ENCODE measurements around the gene CRY2. TPM values are rescaled to one million over a fixed set of nuclear protein-coding genes. Genes with fewer than 3 reads are reported as not detected.

The CRY2 gene
- total RNA-seq, 1 donor, result 14.7 TPM

DNA sequence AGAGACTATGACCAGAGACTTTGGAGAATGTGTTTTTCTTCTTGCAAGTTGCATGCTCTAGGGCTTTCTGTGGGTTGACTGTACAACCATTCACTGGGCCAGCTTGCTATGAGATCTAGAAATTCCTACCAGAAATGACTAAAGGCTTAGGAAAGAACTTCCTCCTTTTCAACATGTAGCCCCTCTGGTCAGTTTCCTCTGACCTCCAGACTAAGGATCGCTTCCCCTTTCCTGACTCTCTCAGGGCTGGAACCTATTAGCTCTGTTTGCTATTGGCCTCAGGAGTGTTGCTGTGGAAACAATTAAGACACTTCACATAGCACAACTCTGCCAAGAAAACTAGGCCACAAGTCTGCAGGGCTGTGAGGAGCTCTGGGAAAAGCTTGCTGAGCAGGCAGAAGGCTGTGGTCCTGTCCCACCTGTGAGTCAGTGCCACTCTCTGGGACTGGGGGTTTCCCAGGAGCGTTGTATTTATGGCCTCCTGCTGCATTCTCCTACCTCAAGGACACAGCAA lies 10.7 kb downstream of the CRY2 start:
- H3K4me3 ChIP-seq (ENCODE audit: low read depth, low read length), result no peak overlapping the region
- TF ChIP-seq, protein P1, sequence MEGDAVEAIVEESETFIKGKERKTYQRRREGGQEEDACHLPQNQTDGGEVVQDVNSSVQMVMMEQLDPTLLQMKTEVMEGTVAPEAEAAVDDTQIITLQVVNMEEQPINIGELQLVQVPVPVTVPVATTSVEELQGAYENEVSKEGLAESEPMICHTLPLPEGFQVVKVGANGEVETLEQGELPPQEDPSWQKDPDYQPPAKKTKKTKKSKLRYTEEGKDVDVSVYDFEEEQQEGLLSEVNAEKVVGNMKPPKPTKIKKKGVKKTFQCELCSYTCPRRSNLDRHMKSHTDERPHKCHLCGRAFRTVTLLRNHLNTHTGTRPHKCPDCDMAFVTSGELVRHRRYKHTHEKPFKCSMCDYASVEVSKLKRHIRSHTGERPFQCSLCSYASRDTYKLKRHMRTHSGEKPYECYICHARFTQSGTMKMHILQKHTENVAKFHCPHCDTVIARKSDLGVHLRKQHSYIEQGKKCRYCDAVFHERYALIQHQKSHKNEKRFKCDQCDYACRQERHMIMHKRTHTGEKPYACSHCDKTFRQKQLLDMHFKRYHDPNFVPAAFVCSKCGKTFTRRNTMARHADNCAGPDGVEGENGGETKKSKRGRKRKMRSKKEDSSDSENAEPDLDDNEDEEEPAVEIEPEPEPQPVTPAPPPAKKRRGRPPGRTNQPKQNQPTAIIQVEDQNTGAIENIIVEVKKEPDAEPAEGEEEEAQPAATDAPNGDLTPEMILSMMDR (IDR thresholded peaks at IDR 0.05; ENCODE audit: insufficient read depth, low read depth, low read length), result no peak
- DNase-seq (ENCODE audit: low read depth), result peak; percentile 74

DNA sequence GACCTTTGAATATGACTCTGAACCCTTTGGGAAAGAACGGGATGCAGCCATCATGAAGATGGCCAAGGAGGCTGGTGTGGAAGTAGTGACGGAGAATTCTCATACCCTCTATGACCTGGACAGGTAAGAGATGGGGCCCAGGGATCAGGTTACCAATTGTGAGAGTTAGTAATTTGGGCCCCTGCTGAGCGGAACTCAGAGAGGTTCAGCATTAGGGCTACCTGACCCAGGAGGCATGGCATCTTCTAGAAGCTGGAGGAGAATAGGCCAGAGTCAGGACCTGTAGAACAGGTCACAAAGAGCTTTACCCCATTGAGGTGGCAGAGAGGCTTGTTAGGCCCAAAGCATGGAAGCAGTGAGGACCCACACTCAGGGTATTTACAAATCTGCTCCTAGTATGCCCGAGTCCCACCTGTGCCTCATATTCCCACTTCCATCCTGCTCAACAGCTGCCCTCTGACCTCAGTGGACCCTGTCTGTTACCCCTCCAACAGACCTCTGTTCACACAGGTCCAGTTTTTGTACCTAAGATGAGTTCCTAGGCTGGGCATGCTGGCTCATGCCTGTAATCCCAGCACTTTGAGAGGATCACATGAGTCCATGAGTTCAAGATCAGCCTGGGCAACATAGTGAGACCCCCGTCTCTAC lies 11.6 kb downstream of the CRY2 start:
- no peak overlapping the region for H3K4me3 ChIP-seq (ENCODE audit: low read depth, low read length)
- TF ChIP-seq, protein P1 (IDR thresholded peaks at IDR 0.05; ENCODE audit: insufficient read depth, low read depth, low read length), result no peak
- no peak for DNase-seq (ENCODE audit: low read depth)

DNA sequence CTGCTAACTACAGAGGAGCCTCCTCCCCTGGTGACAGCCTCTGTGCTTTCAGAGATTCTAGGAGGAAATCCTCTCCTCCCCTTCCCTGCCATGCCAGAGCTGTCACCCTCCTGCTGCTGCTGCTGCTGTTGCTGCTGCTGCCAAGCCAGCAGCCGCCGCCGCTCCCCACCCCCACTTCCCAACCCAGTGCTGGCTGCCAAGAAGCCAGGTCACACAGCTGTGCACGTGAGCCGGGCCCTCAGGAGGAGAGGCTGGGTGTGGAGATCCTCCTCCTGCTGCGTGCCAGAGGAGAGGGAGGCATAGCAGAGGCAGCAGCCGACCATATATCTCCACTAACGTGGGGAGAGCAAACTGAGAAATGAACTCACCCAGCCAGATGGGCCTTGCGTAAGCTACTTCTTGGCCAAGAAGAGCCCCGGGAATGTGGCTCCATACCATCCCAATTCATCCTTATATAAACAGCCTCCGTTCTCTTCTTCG lies 12.4 kb downstream of the CRY2 start:
- TF ChIP-seq, protein P1 (IDR thresholded peaks at IDR 0.05; ENCODE audit: insufficient read depth, low read depth, low read length), result no peak
- DNase-seq (ENCODE audit: low read depth), result peak; percentile 99
- H3K4me3 ChIP-seq (ENCODE audit: low read depth, low read length), result no peak overlapping the region

DNA sequence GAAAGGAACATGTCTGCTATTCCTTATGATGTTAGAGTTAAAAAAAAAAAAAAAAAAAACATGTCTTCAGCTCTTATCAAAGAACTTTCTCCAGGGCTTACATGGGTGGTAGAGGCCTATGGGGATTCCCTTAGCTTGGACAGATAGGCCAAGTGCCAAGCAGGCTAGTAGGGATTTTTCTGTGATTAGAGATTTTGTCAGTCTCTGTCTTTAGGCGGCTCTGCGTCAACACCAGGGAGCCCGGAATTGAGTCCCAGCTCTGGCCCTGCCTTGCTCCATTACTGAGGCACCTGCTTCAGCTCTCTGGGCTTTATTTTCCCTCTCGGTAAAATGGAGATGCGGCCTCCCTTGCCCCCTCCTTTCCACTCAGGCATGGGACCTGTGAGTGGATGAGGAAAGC lies 13.1 kb downstream of the CRY2 start:
- TF ChIP-seq, protein P1 (IDR thresholded peaks at IDR 0.05; ENCODE audit: insufficient read depth, low read depth, low read length), result no peak
- H3K4me3 ChIP-seq (ENCODE audit: low read depth, low read length), result no peak overlapping the region
- DNase-seq (ENCODE audit: low read depth), result no peak

DNA sequence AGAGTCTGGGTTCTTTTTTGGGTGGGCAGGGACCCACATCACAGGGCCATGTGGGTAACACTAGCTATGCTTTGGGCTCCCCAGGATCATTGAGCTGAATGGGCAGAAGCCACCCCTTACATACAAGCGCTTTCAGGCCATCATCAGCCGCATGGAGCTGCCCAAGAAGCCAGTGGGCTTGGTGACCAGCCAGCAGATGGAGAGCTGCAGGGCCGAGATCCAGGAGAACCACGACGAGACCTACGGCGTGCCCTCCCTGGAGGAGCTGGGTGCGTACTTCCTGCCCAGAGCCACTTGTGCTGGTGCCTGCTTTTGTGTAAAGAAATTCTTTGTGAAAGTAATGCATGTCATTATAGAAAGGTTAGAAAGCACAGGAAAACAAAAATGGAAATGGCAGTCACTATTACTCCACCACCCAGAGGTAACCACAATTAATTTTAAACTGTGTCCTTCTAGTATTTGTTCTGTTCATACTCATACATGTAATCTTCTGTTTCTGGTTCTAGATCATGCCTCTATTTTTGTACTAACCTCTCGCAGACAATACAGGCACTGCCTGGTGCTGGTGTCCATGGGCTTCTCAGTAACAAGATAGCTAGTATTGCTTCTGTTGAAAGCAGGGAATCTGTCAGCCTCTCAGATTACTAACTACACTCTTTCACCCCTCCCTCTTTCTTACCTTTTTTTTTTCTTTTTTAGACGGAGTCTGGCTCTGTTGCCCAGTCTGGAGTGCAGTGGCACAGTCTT lies 13.7 kb downstream of the CRY2 start:
- no peak for DNase-seq (ENCODE audit: low read depth)

DNA sequence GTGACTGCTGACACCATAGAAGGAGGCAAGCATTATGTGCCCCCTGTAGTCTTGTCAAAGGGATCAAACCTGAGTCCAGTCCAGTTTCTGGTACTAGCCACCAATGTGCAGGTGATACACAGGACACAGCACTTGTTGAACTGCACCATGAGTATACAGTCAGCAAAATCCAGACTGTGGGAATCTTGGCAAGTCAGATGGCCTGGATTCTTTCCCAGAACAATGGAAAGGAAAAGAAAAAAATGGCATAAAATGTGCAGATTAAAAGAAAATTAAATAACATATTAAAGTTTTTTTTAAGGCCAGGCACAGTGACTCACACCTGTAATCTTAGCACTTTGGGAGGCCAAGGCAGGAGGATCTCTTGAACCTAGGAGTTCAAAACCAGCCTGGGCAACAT lies 16.8 kb downstream of the CRY2 start:
- no peak for DNase-seq (ENCODE audit: low read depth)
- TF ChIP-seq, protein P1 (IDR thresholded peaks at IDR 0.05; ENCODE audit: insufficient read depth, low read depth, low read length), result no peak
- no peak overlapping the region for H3K4me3 ChIP-seq (ENCODE audit: low read depth, low read length)

More for the DNA sequence above, 13.7 kb downstream of the CRY2 start:
- TF ChIP-seq, protein P1 (IDR thresholded peaks at IDR 0.05; ENCODE audit: insufficient read depth, low read depth, low read length), result no peak
- H3K4me3 ChIP-seq (ENCODE audit: low read depth, low read length), result no peak overlapping the region
